ENCODE data around the gene CIAO2B.
A peak's percentile ranks its signal among the peaks of the same experiment; 100 is the strongest.
"Not testable (repeated sequence)": the region's sequence is repeated elsewhere in the genome, so short reads cannot be mapped to it uniquely, and the experiment has no call there.

CIAO2B gene

DNA sequence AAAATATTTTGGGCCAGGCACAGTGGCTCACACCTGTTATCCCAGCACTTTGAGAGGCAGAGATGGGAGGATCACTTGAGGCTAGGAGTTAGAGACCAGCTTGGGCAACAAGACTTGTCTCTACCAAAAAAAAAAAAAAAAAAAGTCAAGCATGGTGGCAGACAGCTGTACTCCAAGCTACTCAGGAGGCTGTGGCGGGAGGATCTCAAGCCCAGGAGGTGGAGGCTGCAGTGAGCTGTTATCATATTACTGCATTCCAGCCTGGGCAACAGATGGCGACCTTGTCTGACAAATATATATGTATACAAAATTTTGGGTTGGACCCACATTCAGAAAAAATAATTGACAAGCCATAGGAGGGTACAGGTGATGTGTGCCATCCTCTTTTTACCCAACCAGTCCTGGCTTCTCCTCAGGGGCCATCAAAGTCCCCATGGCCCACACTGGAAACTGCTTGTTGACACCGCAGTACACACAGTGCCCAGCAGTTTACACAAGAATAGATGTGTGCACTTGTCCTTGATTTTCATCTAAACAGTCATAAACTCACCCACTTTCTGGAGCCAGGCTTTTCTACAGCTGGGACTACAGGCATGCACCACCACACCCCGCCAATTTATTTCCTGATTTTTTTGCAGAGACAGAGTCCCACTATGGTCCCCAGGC lies 2.8 kb upstream of the CIAO2B start:
- DNase-seq (ENCODE audit: low read depth) = no peak

DNA sequence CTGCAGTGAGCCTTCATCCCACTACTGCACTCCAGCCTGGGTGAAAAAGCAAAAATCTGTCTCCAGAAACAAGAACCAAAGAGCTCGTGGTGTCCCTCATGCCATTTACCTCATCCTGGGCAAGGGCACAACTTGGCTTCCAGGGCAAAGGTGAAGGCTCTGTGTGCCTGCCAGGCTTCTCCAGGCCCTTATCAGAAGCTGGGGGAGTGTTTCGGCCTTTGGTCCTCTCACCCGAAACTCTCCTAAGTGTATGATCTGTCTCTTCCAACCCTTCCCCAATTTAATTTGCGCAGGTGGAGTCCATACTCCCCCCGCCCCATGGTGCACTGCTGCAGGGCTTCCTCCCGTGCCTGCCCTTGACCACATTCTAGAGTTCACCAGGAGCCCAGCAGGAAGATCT lies 2.3 kb upstream of the CIAO2B start:
- DNase-seq (ENCODE audit: low read depth) = no peak

- no peak for DNase-seq (ENCODE audit: low read depth)
Observed at GRCh38 chr16:66935314-66936011, 1.3 kb upstream of the CIAO2B start, which contains the start of gene CES2. Gene CES2 (plus strand): TSS chr16:66935516. CDS start chr16:66935636, 120 bp downstream.

DNA sequence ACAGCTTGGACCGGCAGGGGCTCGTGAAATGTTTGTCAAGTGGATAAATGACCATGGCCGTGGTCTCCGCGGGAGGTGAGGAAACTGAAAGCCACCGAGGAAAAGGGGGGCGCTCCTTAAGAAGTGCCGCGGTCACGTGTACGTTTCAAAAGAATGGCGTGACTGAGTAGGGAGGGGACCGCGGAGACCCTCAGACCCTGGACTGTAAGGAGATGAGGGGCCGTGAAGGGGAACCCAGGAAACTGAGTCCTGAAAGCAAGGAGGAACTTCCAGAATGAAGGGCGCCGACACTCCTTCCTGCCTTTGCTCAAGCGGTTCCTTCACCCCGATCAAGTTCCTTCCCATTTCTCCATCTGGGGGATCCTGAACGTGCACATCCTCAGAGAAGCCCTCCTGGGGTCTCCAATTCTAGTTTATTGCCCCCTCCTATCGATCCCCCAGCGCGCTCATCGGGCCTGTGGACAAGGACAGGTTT lies 674 bp upstream of the CIAO2B start:
- not testable (repeated sequence) for DNase-seq (ENCODE audit: low read depth)

GRCh38 chr16:66933776-66934137 lies 445 bp downstream of the CIAO2B start:
- DNase-seq (ENCODE audit: low read depth) = no peak

DNA sequence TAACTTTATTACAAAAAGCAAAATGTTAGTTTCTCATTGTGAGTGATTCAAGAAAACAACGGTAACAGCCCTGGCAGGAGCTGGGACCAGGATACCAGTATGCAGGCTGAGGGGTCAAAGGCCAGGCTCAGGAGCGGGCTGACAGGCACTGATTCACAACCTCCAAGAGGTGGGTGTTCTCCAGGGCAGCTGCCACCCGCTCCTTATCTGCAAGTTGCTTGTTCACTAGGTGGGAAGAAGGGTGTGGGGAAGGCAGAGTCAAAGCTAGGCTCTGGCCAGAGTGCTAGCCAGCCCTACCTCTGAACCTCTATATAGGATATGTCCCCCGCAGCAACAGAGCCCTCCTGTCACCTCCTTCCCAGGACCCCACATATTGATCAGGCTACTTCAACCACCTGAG lies 2.1 kb downstream of the CIAO2B start:
- DNase-seq (ENCODE audit: low read depth) = no peak

- no peak for DNase-seq (ENCODE audit: low read depth)
Observed at GRCh38 chr16:66931665-66932064, 2.5 kb downstream of the CIAO2B start.

- DNase-seq (ENCODE audit: low read depth) = no peak
Observed at GRCh38 chr16:66930189-66930588, 4.0 kb downstream of the CIAO2B start.

- DNase-seq (ENCODE audit: low read depth) = no peak
Observed at GRCh38 chr16:66928702-66929388, 5.4 kb downstream of the CIAO2B start.

- DNase-seq (ENCODE audit: low read depth) = no peak
Observed at GRCh38 chr16:66927918-66928649, 6.1 kb downstream of the CIAO2B start.

- DNase-seq (ENCODE audit: low read depth) = peak; percentile 71
Observed at GRCh38 chr16:66926961-66927436, 7.2 kb downstream of the CIAO2B start.

GRCh38 chr16:66926171-66926947 lies 7.8 kb downstream of the CIAO2B start:
- DNase-seq (ENCODE audit: low read depth) = no peak

GRCh38 chr16:66925322-66925840 lies 8.8 kb downstream of the CIAO2B start, which contains the start of gene RRAD:
Gene RRAD (minus strand): TSS chr16:66925535. CDS start chr16:66925179, 356 bp downstream.
- no peak for DNase-seq (ENCODE audit: low read depth)

- DNase-seq (ENCODE audit: low read depth) = no peak
Observed at GRCh38 chr16:66924527-66925321, 9.5 kb downstream of the CIAO2B start.

- DNase-seq (ENCODE audit: low read depth) = no peak
Observed at GRCh38 chr16:66923866-66924265, 10.3 kb downstream of the CIAO2B start.

DNA sequence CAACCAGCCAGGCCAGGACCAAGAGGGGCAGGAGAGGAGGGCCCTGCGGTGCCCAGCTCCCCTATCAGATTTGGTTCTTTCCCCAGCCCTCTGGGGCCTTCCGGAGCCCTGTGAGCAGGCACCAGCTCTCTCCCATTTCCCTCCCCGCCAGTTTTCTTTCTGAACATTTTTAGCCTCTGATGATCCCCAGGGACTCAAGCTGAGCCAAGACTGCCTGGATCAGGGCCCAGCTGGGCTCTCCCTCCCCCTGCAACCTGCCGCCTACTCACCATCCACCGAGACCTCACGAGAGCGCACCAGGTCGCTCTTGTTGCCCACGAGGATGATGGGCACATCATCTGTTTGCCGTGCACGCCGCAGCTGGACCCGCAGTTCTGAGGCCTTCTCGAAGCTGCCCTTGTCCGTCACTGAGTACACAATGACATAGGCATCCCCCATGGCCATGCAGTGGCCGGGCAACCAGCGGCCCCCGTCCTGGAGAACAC lies 10.9 kb downstream of the CIAO2B start:
- DNase-seq (ENCODE audit: low read depth) = no peak

DNA sequence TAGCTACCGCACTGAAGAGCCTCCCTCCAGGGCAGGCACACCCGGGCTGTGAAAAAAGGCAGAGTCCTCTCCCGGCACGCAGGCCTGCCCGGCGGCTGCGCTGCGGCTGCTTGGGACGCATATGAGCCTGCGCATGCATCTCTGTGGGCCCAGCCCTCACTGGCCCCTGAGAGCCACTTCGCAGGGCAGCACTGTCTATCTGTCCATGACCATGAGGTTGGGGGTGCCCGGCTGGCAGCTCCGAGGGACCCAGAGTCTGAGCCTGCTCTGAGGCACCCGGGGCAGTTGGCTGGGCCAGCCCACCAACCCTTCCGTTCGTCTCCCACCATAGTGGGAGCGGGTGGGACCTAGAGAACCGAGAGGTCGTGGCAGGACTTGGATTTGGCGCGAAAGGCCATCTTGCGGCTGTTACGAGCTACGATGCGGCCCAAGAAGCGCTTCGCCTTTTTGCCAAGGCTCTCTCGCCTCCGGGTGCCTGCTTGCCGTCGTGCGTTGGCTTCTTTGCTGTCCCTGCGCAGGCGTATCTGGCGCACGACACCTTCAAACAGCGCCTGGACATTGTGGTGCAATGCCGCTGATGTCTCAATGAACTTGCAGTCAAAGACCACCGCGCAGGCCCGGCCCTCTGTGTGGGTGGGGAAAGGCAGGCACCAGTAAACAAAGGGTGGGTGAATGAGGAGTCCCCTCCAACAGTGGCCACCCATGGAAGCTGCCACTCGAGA lies 12.3 kb downstream of the CIAO2B start:
- no peak for DNase-seq (ENCODE audit: low read depth)

DNA sequence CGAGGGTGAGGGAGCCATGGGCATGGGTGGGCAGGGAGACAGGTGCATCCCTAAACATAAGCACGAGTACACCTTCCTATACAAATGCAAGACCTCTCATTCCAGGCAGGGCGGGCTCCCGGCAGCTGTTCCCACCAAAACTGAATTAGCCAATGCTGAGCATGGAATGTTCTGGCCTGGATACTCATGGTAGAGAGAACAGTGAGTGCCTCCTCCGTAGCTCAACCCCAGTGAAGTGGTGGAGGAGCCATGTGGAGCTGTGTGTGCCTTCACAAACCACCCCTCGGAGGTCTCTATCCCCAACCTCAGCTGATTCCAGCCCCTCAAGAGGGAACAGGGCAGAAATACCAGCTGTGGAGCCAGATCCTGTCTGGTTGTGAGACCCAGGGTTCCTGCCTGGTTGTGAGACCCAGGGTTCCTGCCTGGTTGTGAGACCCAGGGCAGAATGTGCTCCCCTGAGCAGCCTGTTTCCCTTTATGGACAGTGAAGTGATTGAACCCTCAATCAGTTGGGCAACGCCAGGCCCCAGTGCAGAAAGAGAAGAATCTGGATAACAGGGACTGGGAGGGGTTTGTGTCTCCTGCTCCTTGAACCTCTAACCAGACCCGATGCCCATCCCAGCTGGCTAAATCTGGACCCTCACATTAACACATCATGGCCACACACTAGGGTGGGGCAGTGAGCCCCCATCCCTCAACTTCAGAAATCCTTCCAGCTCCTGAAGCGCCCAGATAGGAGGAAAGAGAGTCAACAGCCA lies 13.1 kb downstream of the CIAO2B start:
- no peak for DNase-seq (ENCODE audit: low read depth)

DNA sequence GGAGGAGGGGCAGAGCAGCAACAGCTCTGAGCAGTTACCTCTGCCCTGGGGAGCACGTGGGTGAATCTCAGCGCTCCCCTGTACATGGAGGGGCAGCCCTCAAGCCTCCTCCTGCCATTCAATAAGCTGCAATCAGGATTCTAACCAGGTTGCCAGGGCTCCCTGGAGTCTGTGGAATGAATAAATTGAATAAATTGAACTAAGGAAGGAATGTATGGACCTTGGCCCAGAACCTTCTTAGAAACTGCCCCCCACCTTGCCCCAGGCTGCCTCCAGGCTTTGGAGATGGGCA lies 14.0 kb downstream of the CIAO2B start:
- no peak for DNase-seq (ENCODE audit: low read depth)
